HG03103 (cell line): ENCODE results near the gene MAMLD1.
"Not testable (repeated sequence)": the region's sequence is repeated elsewhere in the genome, so short reads cannot be mapped to it uniquely, and the experiment has no call there.

Source experiments
- ATAC-seq: cut with Tn5 transposase; IDR thresholded peaks from one replicate; pipeline ENCODE4 v1.9.1; 2021; ENCODE audit warnings: low read depth; ENCODE audit not compliant: unreplicated experiment

The MAMLD1 gene

GRCh38 chrX:150362599-150363481 lies at the start of gene MAMLD1:
MAMLD1 (plus strand) TSS chrX:150363317; CDS start chrX:150445517, 82,200 bp downstream.
- ATAC-seq: no peak

- no peak for ATAC-seq
These were observed 49.6 kb upstream of the MAMLD1 start for GRCh38 chrX:150313514-150313913.

- ATAC-seq: no peak
These were observed 48.9 kb upstream of the MAMLD1 start for GRCh38 chrX:150314186-150314585.

GRCh38 chrX:150316564-150316963 lies 46.6 kb upstream of the MAMLD1 start:
- no peak for ATAC-seq

GRCh38 chrX:150323020-150323419 lies 40.1 kb upstream of the MAMLD1 start:
- no peak for ATAC-seq

GRCh38 chrX:150324035-150324728 lies 38.9 kb upstream of the MAMLD1 start:
- no peak for ATAC-seq

GRCh38 chrX:150324919-150325318 lies 38.2 kb upstream of the MAMLD1 start:
- ATAC-seq: no peak

GRCh38 chrX:150326541-150327247 lies 36.4 kb upstream of the MAMLD1 start:
- ATAC-seq: no peak

GRCh38 chrX:150329282-150329681 lies 33.8 kb upstream of the MAMLD1 start:
- ATAC-seq: no peak

- no peak for ATAC-seq
These were observed 33.2 kb upstream of the MAMLD1 start for GRCh38 chrX:150329868-150330267.

- no peak for ATAC-seq
These were observed 31.1 kb upstream of the MAMLD1 start for GRCh38 chrX:150332023-150332422.

- ATAC-seq: no peak
These were observed 29.0 kb upstream of the MAMLD1 start for GRCh38 chrX:150334100-150334499.

- no peak for ATAC-seq
These were observed 28.1 kb upstream of the MAMLD1 start for GRCh38 chrX:150334981-150335380.

GRCh38 chrX:150337026-150337425 lies 26.1 kb upstream of the MAMLD1 start:
- ATAC-seq: no peak

- ATAC-seq: no peak
These were observed 25.6 kb upstream of the MAMLD1 start for GRCh38 chrX:150337536-150337935.

GRCh38 chrX:150338615-150339014 lies 24.5 kb upstream of the MAMLD1 start:
- ATAC-seq: no peak

GRCh38 chrX:150339736-150340135 lies 23.4 kb upstream of the MAMLD1 start:
- ATAC-seq: no peak

- not testable (repeated sequence) for ATAC-seq
These were observed 22.8 kb upstream of the MAMLD1 start for GRCh38 chrX:150340326-150340725.

- no peak for ATAC-seq
These were observed 15.6 kb upstream of the MAMLD1 start for GRCh38 chrX:150347471-150347870.

- no peak for ATAC-seq
These were observed 14.8 kb upstream of the MAMLD1 start for GRCh38 chrX:150348365-150348764.

- ATAC-seq: no peak
These were observed 11.0 kb upstream of the MAMLD1 start for GRCh38 chrX:150352114-150352513.
